Measurements from ENCODE around the gene URI1.

The URI1 gene, protein sequence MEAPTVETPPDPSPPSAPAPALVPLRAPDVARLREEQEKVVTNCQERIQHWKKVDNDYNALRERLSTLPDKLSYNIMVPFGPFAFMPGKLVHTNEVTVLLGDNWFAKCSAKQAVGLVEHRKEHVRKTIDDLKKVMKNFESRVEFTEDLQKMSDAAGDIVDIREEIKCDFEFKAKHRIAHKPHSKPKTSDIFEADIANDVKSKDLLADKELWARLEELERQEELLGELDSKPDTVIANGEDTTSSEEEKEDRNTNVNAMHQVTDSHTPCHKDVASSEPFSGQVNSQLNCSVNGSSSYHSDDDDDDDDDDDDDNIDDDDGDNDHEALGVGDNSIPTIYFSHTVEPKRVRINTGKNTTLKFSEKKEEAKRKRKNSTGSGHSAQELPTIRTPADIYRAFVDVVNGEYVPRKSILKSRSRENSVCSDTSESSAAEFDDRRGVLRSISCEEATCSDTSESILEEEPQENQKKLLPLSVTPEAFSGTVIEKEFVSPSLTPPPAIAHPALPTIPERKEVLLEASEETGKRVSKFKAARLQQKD

DNA sequence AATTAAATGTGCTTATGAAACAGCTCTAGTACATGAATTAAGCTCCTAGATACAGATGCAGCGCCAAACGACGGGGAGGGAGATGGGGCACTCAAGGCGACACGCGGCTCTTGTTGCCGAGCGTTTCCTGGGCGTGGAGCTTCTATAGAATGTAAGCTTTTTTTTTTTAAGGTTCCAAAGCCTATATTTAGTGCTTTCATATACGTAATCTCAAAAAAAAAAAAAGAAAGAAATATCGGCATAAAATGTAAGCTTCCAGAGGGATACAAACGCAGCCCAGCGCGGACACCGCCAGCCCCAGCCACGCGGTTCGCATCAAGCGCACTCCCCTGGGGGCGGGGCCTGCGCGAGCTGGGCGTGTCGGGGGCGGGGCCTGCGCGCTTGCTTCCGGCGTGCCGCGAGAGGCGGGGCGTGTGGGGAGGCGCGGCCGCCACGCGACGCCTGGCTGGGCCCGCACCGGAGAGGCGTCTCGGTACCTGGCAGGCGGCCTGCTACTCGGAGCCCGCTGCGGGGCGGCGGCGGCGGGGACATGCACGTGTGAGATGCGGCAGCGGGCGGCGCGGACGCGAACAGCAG is at the start of gene URI1:
Gene URI1, plus strand, starts transcription at position 412 of the 576 bp plus-strand sequence. CDS start 309 bp downstream, outside the sequence.
- DNase-seq (ENCODE audit: low spot score), result peak; percentile 96
- TF ChIP-seq, protein P1, sequence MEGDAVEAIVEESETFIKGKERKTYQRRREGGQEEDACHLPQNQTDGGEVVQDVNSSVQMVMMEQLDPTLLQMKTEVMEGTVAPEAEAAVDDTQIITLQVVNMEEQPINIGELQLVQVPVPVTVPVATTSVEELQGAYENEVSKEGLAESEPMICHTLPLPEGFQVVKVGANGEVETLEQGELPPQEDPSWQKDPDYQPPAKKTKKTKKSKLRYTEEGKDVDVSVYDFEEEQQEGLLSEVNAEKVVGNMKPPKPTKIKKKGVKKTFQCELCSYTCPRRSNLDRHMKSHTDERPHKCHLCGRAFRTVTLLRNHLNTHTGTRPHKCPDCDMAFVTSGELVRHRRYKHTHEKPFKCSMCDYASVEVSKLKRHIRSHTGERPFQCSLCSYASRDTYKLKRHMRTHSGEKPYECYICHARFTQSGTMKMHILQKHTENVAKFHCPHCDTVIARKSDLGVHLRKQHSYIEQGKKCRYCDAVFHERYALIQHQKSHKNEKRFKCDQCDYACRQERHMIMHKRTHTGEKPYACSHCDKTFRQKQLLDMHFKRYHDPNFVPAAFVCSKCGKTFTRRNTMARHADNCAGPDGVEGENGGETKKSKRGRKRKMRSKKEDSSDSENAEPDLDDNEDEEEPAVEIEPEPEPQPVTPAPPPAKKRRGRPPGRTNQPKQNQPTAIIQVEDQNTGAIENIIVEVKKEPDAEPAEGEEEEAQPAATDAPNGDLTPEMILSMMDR (IDR thresholded peaks at IDR 0.05; ENCODE audit: borderline replicate concordance, control extremely low read depth, extremely low read depth, insufficient read depth, missing control alignments), result no peak
- in situ Hi-C loops (cut with MboI; ENCODE audit: low sequenced_read_pairs, unreplicated experiment), result no loop called here

DNA sequence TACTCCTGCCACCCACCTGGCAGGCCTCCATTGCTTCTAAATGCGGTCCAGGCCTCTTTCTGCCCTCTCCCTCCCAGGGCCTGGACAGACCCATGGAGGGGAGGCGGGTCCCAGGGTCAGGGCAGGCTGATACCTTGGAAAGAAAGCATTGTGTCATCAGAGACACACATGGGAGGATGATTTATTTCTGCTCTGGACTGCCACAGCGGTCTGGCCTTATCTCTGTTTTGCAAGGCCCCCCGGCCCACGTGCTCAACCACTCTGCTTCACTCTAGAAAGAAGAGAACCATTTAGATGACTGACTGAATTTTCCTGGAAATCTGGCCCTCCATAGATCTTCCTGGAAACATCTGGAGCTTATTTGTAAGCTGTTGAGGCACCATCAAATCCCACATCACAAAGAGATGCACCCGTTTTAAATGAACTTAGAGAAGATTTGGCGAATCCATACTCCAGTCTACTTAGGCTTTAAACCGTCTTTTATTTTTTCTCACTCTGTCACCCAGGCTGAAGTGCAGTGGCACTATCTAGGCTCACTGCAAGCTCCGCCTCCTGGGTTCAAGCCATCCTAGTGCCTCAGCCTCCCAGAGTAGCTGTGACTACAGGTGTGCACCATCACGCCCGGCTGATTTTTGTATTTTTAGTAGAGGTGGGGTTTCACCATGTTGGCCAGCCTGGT is 48.3 kb upstream of the URI1 start:
- in situ Hi-C loops (cut with MboI; ENCODE audit: low sequenced_read_pairs, unreplicated experiment), result no loop called here
- TF ChIP-seq, protein P1 (IDR thresholded peaks at IDR 0.05; ENCODE audit: borderline replicate concordance, control extremely low read depth, extremely low read depth, insufficient read depth, missing control alignments), result no peak

DNA sequence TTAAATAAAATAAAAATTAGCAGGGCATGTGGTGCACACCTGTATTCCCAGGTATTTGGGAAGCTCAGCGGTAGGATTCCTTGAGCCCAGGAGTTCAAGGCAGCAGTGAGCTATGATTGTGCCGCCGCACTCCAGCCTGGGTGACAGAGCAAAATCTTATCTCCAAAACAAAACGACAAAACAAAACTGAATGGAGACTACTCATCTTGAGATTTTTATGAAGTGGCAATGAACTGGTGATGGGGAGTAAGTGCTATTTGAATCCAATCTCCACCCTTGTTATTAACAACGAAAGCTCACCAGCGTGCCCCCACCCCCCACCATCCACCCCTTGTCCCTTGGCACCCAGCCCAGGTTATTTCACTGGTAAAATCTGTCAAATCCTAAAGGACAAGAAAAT is 45.2 kb upstream of the URI1 start:
- TF ChIP-seq, protein P1 (IDR thresholded peaks at IDR 0.05; ENCODE audit: borderline replicate concordance, control extremely low read depth, extremely low read depth, insufficient read depth, missing control alignments), result no peak
- DNase-seq (ENCODE audit: low spot score), result no peak
- in situ Hi-C loops (cut with MboI; ENCODE audit: low sequenced_read_pairs, unreplicated experiment), result no loop called here

More for the DNA sequence above, 48.3 kb upstream of the URI1 start:
- DNase-seq (ENCODE audit: low spot score), result no peak

DNA sequence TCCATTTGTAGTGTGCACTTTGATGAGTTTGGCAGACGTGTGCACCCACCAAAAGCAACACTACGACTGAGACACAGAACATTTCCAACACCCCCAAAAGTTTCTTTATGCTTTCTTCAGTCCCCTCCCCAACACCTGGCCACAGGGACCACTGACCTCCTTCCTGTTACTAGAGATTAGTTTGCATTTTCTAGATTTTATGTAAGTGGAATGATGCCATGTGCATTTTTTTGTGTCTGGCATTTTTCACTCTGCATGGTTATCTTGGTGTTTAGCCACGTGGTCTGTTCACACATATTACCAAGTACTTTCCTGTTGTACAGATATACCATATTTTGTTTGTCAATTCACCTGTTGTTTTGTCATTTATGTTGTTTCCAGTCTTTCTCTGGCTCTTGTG is 44.6 kb upstream of the URI1 start:
- TF ChIP-seq, protein P1 (IDR thresholded peaks at IDR 0.05; ENCODE audit: borderline replicate concordance, control extremely low read depth, extremely low read depth, insufficient read depth, missing control alignments), result no peak
- in situ Hi-C loops (cut with MboI; ENCODE audit: low sequenced_read_pairs, unreplicated experiment), result no loop called here
- no peak for DNase-seq (ENCODE audit: low spot score)

DNA sequence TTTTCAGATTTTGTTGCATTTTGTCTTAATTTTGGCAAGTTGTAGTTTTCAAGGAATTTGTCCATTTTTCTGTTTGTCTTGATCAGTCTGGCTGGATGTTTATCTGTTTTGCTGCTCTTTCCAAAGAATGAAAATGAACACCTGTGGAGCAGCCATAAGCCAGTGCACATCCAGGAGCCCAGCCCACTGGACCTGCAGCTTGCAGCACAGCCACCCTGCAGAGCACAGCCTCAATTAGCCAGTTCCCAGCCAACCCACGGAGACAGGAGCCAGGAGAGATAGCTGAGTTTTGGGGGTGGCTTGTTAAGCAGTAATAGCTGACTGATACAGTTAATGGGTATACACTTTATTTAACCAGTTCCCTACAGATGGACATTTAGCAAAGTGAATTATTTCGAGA is 38.0 kb upstream of the URI1 start:
- in situ Hi-C loops (cut with MboI; ENCODE audit: low sequenced_read_pairs, unreplicated experiment), result no loop called here
- DNase-seq (ENCODE audit: low spot score), result no peak
- TF ChIP-seq, protein P1 (IDR thresholded peaks at IDR 0.05; ENCODE audit: borderline replicate concordance, control extremely low read depth, extremely low read depth, insufficient read depth, missing control alignments), result no peak
